GM19240 (cell line): ENCODE data around the gene UTY.

Experiments used
- DNase-seq: peaks from one replicate; pipeline ENCODE4 v3.0.0; 2011; ENCODE audit warnings: low spot score; ENCODE audit not compliant: insufficient read length

The UTY gene

GRCh38 chrY:13479828-13480227, at the start of gene UTY:
Gene UTY, minus strand, starts transcription at chrY:13480033. Its CDS starts 368 bp downstream, at chrY:13479665.
- no peak for DNase-seq

GRCh38 chrY:13520474-13520873, 40.6 kb upstream of the UTY start:
- no peak for DNase-seq

GRCh38 chrY:13501215-13501614, 21.4 kb upstream of the UTY start:
- DNase-seq: no peak

- DNase-seq: no peak
These were observed 13.9 kb upstream of the UTY start for GRCh38 chrY:13493737-13494136.

GRCh38 chrY:13492408-13492807, 12.6 kb upstream of the UTY start:
- DNase-seq: no peak

GRCh38 chrY:13488738-13489137, 8.9 kb upstream of the UTY start:
- no peak for DNase-seq

- no peak for DNase-seq
These were observed 617 bp downstream of the UTY start for GRCh38 chrY:13479121-13479711.

- DNase-seq: no peak
These were observed 1.6 kb downstream of the UTY start for GRCh38 chrY:13478126-13478785.

GRCh38 chrY:13474997-13475396, 4.8 kb downstream of the UTY start:
- no peak for DNase-seq

GRCh38 chrY:13451572-13451971, 28.3 kb downstream of the UTY start:
- DNase-seq: no peak

- DNase-seq: no peak
These were observed 29.2 kb downstream of the UTY start for GRCh38 chrY:13450596-13451130.

GRCh38 chrY:13445566-13445965, 34.3 kb downstream of the UTY start:
- DNase-seq: no peak

GRCh38 chrY:13443146-13443545, 36.7 kb downstream of the UTY start:
- DNase-seq: no peak

- no peak for DNase-seq
These were observed 39.0 kb downstream of the UTY start for GRCh38 chrY:13440811-13441210.

GRCh38 chrY:13435968-13436937, 43.6 kb downstream of the UTY start:
- DNase-seq: no peak

GRCh38 chrY:13435206-13435967, 44.4 kb downstream of the UTY start:
- DNase-seq: no peak

GRCh38 chrY:13432293-13433025, 47.4 kb downstream of the UTY start:
- DNase-seq: no peak

GRCh38 chrY:13429551-13429950, 50.3 kb downstream of the UTY start:
- DNase-seq: no peak

GRCh38 chrY:13423281-13423732, 56.5 kb downstream of the UTY start:
- no peak for DNase-seq

GRCh38 chrY:13416869-13417661, 62.8 kb downstream of the UTY start:
- no peak for DNase-seq
